DMS 273 (cell line): ENCODE results near the gene NPSR1.
"Not testable (repeated sequence)": the region's sequence is repeated elsewhere in the genome, so short reads cannot be mapped to it uniquely, and the experiment has no call there.

Experiments
- DNase-seq: peaks from one replicate; lab custom pipeline; 2025; ENCODE audit not compliant: unreplicated experiment; lab: John Stamatoyannopoulos, UW

The NPSR1 gene

GRCh38 chr7:34835901-34836600 is 178.0 kb downstream of the NPSR1 start:
- DNase-seq, result no peak

GRCh38 chr7:34837316-34837715 is 179.3 kb downstream of the NPSR1 start:
- DNase-seq, result peak; percentile 71

DNA sequence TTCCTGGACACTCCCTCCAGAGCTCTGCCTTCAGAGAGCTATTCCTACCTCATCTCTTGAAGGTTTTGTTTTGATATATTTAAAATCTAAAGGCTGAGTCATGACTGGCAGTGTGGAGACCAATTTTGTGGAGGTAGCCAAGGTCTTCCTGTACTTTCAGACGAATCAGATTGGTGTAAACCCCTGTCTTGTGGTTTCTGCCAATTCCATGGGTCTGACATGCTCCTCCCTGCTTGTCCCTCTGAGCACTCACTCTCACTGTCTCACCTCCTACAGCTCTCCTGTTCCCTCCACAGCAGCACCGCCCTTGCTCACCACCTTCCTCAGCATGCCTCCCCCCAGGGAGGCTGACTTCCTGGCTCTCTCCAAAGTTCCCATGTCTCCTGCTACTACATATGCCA is 179.8 kb downstream of the NPSR1 start:
- DNase-seq, result peak; percentile 88

DNA sequence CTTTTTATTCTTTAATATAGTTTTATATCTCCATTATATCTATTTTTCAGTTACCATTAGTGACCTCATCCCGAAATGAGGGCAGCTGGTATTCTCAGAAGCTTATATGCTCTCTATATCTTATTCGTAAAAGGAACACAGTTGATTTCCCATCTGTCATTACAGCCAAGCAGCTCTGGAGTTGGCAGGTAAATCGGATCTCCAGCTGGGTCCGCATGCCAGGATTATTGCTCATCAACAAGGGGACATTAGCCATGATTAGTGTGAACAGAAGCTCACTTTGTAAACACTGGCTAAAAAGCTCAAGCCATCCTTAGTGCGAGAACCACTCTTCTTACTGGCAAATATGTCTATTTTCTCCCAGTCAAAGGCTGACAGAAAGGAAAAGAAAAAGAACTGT is 180.3 kb downstream of the NPSR1 start:
- peak; percentile 96 for DNase-seq

DNA sequence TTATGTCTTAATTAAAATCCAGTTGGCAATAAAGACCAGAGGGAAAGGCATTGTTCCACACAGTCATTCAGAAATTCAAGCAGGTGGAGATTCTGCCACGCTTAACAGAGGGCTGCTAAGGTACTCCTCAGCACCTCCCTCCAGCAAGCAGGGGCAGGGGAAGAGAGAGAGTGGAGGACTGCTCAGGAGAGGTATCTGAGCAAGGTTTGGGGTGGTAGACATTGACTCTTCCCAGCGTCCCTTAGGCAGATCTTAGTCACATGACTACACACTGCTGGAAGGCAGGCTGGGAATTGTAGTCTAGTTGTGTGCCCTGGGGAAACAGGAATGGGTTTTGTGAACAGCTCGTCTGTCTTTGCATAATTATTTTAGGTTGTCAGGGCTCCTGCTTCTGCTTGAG is 181.6 kb downstream of the NPSR1 start:
- peak; percentile 17 for DNase-seq

GRCh38 chr7:34840176-34840785 is 182.3 kb downstream of the NPSR1 start:
- DNase-seq, result no peak

DNA sequence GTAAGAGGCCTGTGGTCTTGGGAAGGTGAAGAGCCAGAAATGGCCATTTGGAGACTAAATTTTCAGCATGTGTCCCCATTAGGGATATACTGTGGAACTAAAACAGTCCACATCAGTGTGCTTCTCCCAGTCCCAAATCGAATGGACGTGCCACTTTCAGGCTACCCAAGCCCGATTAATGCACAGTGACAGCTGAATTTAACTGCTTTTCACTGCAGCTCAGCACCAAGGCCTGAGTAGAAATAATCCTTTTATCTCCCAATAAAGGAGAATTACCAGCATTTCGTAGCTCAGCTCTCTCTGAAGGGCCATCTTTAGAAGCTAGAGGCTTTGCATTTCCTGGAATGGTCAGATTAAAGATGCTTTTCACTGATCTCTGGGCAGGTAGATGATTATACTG is 183.3 kb downstream of the NPSR1 start:
- no peak for DNase-seq

DNA sequence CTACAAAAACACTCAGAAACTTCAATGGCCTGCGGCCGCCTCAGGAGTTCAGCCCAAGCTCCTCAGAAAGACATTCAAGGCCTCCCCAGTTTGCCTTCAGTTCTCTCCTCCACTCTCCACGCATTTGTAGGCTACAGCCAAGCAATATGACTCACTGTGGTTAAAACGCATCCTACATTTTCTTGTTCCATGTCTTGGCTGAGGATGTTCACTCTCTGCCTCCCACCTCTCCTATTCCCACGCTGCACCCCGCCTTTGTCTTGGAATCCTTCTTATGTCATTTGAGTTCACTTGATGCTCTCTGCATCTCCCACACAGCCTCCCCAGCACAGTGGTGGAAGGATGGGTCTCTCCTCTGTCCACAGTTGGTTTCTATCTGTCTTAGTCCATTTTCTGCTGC is 184.8 kb downstream of the NPSR1 start:
- DNase-seq, result no peak

- peak; percentile 74 for DNase-seq
Measured at GRCh38 chr7:34844406-34844805, 186.4 kb downstream of the NPSR1 start.

DNA sequence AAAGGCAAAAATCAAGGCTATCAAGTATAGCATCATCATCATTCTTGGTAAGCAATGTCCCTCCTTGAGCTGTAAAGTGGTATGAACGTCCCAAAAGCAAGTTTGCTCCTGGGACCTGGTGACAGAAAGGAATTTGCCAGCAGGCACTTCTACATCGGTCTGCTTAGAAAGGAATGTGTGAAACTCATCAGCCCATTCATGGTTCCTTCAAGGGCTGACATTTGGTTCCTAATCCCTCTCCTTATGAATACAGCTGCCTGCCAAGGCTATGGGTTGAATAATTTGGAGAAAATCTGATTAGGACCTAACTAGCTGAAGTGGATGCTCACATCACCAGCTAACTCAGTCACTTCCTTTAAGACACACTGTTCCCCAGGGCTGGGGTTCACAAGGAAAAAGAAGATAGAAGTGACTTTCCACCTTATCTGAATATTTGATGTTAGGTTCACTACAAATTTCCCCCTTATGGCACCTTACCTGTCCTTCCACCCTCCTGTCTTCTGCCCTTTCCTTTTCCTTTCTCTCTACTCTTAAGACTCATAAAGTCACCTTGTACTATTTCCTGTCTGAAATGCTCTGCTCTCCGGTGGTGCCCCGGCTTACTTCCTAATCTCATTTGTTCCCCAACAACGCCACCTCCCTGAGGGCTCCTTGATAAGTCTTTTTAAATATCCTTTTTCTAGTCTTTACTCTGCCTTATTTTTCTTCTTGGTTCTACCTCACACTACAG is 187.1 kb downstream of the NPSR1 start:
- peak; percentile 51 for DNase-seq

DNA sequence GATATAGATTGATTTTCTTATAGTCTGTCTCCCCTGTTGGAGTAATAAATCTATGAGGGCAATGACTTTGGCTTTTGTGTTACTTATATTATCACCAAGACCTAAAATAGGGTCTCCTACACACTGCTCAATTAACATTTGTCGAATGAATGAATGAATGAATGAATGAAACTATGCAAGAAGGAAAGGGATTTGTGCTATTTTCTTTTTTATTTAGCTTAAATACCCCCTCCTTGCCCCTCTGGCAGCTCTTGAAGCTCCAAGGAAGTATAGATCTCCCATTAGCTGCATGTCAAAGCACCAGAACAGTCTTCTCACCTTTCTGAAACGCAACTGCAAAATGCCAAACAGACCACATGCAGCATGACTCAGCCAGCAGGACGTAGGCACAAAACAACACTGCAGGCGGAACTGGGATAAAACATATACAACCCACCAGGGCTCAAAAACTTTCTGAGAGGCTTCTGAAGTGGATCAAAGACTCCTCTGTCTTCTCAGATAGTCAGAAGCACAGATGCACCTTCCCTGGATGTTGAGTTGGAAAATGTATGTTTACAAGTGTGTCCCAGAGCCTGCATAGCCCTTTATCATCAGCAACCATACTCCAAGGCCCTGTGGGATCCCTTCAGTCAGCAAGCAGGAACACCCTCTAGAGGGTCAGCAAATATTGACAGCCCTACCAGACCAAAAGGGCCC is 187.8 kb downstream of the NPSR1 start:
- peak; percentile 52 for DNase-seq

- no peak for DNase-seq
Measured at GRCh38 chr7:34846976-34847375, 189.0 kb downstream of the NPSR1 start.

GRCh38 chr7:34848670-34849069 is 190.7 kb downstream of the NPSR1 start:
- DNase-seq, result no peak

- no peak for DNase-seq
Measured at GRCh38 chr7:34849163-34849960, 191.3 kb downstream of the NPSR1 start.

- no peak for DNase-seq
Measured at GRCh38 chr7:34849986-34850385, 192.0 kb downstream of the NPSR1 start.

DNA sequence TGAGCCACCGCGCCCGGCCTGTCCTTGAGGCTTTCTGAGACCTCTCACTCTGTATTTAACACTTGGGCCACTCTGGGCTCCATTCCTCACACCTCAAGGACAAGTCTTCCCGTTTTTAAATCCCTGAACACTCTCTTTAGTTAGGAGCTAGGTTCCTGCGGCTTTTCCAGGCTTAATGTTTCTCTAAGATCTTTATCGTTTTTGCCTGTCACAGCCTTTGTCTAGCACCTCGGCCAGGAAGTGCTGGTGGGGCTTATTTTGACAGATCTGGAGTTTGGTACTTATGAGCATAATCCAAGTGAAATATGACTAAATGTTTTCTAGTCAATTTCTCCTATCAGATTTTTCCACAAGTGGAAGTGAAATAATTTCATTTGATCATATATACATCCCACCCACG is 192.7 kb downstream of the NPSR1 start:
- DNase-seq, result no peak

GRCh38 chr7:34851431-34851830 is 193.4 kb downstream of the NPSR1 start:
- DNase-seq, result peak; percentile 90

DNA sequence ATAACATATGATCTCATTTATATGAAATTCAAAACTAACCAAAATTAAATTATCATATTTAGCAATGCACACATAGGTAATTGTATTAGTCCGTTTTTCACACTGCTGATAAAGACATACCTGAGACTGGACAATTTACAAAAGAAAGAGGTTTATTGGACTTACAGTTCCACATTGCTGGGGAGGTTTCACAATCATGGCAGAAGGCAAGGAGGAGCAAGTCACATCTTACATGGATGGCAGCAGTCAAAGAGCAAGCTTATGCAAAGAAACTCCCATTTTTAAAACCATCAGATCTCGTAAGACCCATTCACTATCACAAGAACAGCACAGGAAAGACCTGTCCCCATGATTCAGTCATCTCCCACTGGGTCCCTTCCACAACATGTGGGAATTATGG is 200.4 kb downstream of the NPSR1 start:
- not testable (repeated sequence) for DNase-seq

GRCh38 chr7:34859281-34859680 is 201.3 kb downstream of the NPSR1 start:
- DNase-seq, result not testable (repeated sequence)

- DNase-seq, result not testable (repeated sequence)
Measured at GRCh38 chr7:34866222-34866621, 208.2 kb downstream of the NPSR1 start.

GRCh38 chr7:34867341-34867740 is 209.3 kb downstream of the NPSR1 start:
- not testable (repeated sequence) for DNase-seq
